ENCODE results near the gene ZNF407.

DNA sequence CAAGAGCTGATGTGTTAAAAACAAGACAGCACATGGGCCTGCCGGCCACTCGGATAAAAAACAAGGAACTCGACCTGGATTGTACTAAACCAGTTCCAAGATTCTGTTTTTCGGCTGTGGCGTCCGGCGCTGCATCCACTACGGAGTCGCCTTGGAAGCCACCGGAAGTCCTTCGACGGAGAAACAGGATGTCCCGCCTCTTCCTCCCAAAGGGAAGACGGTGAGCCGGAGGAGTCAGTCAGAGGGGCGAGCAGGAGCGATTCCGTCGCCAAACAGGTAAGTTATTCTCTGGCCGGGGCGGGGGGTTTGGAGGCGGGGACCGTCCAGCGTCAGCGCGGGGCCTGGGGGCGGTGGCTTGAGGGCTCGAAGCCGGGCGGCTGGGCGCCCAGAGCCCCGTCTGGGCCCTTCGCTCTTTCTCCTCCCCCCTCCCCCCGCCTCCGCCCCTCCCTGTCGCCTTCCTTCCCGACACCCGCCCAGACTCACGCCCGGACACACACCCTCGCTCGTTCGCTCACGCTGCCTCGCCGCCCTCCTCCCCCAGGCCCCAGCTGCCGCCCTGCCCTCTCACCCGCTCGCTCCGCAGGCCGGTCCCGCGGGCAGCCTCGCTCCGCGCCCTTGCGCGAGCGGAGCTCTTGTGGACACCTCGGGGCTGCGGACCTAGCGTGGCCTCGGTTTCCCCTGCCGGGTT, at the start of gene ZNF407:
- TF ChIP-seq, protein P1, sequence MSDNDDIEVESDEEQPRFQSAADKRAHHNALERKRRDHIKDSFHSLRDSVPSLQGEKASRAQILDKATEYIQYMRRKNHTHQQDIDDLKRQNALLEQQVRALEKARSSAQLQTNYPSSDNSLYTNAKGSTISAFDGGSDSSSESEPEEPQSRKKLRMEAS (IDR thresholded peaks at IDR 0.05), result peak; percentile 28; the same call in 1 of the 2 replicates
- no peak; the same call in none of the 2 replicates for TF ChIP-seq EP300 (IDR thresholded peaks at IDR 0.05; ENCODE audit: borderline replicate concordance)
- TF ChIP-seq CREB1 (IDR thresholded peaks at IDR 0.05; ENCODE audit: low read depth), result peak; percentile 31; the same call in 1 of the 2 replicates
- no peak; the same call in 1 of the 2 replicates for TF ChIP-seq NFIC (IDR thresholded peaks at IDR 0.05)
- TF ChIP-seq, protein P2, sequence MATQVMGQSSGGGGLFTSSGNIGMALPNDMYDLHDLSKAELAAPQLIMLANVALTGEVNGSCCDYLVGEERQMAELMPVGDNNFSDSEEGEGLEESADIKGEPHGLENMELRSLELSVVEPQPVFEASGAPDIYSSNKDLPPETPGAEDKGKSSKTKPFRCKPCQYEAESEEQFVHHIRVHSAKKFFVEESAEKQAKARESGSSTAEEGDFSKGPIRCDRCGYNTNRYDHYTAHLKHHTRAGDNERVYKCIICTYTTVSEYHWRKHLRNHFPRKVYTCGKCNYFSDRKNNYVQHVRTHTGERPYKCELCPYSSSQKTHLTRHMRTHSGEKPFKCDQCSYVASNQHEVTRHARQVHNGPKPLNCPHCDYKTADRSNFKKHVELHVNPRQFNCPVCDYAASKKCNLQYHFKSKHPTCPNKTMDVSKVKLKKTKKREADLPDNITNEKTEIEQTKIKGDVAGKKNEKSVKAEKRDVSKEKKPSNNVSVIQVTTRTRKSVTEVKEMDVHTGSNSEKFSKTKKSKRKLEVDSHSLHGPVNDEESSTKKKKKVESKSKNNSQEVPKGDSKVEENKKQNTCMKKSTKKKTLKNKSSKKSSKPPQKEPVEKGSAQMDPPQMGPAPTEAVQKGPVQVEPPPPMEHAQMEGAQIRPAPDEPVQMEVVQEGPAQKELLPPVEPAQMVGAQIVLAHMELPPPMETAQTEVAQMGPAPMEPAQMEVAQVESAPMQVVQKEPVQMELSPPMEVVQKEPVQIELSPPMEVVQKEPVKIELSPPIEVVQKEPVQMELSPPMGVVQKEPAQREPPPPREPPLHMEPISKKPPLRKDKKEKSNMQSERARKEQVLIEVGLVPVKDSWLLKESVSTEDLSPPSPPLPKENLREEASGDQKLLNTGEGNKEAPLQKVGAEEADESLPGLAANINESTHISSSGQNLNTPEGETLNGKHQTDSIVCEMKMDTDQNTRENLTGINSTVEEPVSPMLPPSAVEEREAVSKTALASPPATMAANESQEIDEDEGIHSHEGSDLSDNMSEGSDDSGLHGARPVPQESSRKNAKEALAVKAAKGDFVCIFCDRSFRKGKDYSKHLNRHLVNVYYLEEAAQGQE (IDR thresholded peaks at IDR 0.05; ENCODE audit: low read depth), result 0 out of 2 replicates have a peak, but pooled peaks have one; percentile 10
- no peak for TF ChIP-seq TCF12 (IDR thresholded peaks at IDR 0.05; ENCODE audit: low read depth)
- TF ChIP-seq ZBTB7A (IDR thresholded peaks at IDR 0.05; ENCODE audit: low read depth), result no peak; the same call in 1 of the 2 replicates
- peak; percentile 53; the same call in 1 of the 2 replicates for TF ChIP-seq TAF1 (IDR thresholded peaks at IDR 0.05; ENCODE audit: low read depth)
- TF ChIP-seq RAD21 (IDR thresholded peaks at IDR 0.05; ENCODE audit: low read depth), result no peak
- no peak; the same call in 1 of the 2 replicates for TF ChIP-seq TEAD4 (IDR thresholded peaks at IDR 0.05)
- no peak; the same call in 1 of the 2 replicates for TF ChIP-seq EGR1 (IDR thresholded peaks at IDR 0.05)
- no peak for TF ChIP-seq FOXM1 (IDR thresholded peaks at IDR 0.05; ENCODE audit: borderline replicate concordance, low read depth)
- TF ChIP-seq CEBPB (IDR thresholded peaks at IDR 0.05), result no peak

All from Ishikawa (cell line).